Measurements from ENCODE around the gene BOLA3.

The BOLA3 gene

DNA sequence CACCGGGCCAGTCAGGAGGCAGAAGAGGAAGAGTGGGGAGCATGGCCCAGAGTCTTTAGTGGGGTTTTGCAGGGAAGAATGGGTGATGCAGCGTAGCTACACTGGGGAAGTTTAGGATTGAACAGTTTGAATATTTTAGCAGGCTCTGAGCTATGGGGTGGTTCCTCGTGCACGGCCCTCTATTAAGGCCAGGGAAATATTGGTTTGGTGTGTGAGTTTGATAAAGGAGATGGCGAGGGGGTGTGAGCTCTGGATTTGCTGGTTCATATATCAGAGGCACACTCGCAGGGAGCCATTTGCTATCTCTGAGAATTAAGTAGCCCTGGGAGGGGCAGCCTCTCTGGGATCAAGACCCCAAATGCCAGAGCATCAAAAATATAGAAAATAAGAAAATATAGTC lies 50.1 kb downstream of the BOLA3 start:
- in situ Hi-C loops (cut with HindIII; ENCODE audit: low sequenced_read_pairs): no loop called here
- H3K4me3 ChIP-seq (ENCODE audit: low read depth, low read length): no peak overlapping the region
- TF ChIP-seq, protein P1, sequence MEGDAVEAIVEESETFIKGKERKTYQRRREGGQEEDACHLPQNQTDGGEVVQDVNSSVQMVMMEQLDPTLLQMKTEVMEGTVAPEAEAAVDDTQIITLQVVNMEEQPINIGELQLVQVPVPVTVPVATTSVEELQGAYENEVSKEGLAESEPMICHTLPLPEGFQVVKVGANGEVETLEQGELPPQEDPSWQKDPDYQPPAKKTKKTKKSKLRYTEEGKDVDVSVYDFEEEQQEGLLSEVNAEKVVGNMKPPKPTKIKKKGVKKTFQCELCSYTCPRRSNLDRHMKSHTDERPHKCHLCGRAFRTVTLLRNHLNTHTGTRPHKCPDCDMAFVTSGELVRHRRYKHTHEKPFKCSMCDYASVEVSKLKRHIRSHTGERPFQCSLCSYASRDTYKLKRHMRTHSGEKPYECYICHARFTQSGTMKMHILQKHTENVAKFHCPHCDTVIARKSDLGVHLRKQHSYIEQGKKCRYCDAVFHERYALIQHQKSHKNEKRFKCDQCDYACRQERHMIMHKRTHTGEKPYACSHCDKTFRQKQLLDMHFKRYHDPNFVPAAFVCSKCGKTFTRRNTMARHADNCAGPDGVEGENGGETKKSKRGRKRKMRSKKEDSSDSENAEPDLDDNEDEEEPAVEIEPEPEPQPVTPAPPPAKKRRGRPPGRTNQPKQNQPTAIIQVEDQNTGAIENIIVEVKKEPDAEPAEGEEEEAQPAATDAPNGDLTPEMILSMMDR (IDR thresholded peaks at IDR 0.05; ENCODE audit: low read depth, low read length): no peak
- no peak for DNase-seq (ENCODE audit: low read depth, low spot score)

DNA sequence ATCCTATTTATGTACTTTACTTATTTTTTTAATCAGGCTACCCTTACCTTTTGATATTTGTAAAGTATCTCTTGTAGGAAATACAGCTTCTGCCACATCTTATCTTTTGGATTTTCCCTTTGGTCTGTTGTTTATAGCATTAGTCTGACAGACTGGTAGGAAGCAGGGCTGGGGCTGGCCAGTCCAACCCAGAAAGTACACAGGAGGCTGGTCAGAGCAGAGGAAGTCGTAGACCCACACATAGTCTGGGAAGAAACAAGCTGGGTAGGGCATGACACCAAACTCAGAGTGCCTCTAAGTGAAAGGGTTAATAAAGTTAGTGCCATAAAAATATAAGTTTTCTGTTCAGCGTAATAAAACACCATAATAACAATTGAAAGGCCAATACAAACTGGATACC lies 51.7 kb downstream of the BOLA3 start:
- no peak for DNase-seq (ENCODE audit: low read depth, low spot score)
- no peak overlapping the region for H3K4me3 ChIP-seq (ENCODE audit: low read depth, low read length)
- in situ Hi-C loops (cut with HindIII; ENCODE audit: low sequenced_read_pairs): no loop called here
- TF ChIP-seq, protein P1 (IDR thresholded peaks at IDR 0.05; ENCODE audit: low read depth, low read length): no peak

DNA sequence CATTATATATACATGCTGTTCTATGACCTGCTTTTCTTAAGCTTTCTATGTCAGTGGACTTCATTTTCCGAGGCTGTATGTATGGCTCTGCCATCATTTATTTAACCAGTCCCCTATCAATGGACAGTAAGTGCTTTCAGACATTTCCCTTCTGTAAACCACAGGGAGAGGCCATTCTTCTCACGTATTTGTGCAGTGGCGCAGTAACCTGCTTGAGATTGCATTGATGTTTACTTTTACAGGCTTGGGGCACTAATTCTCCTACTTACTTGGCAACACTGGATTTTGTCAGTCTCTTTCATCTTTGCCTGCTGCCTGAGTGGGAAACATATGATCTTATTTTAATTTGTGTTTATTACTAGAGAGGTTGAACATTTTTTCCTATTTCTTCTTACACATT lies 52.1 kb downstream of the BOLA3 start:
- H3K4me3 ChIP-seq (ENCODE audit: low read depth, low read length): no peak overlapping the region
- no peak for DNase-seq (ENCODE audit: low read depth, low spot score)
- in situ Hi-C loops (cut with HindIII; ENCODE audit: low sequenced_read_pairs): no loop called here
- TF ChIP-seq, protein P1 (IDR thresholded peaks at IDR 0.05; ENCODE audit: low read depth, low read length): no peak

DNA sequence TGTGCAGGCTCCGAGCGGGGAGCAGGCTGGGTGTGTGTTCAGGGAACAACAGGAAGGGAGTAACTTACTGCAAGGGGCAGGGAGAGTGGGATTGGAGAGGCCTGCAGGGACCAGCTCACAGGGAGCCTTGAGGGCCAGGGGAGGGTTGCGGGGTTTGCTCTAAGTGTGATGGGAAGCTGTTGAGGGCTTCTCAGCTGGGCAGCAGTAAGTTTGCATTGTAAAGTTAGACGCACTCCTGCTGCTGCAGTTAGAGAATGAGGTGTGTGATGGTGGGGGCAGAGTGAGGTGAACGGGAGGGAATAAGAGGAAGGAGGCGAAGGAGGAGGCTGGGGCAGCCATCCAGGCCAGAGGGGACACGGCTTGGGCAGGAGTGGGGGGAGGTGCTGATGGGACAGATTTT lies 53.4 kb downstream of the BOLA3 start:
- no peak for DNase-seq (ENCODE audit: low read depth, low spot score)
- in situ Hi-C loops (cut with HindIII; ENCODE audit: low sequenced_read_pairs): no loop called here
- H3K4me3 ChIP-seq (ENCODE audit: low read depth, low read length): no peak overlapping the region
- TF ChIP-seq, protein P1 (IDR thresholded peaks at IDR 0.05; ENCODE audit: low read depth, low read length): no peak

DNA sequence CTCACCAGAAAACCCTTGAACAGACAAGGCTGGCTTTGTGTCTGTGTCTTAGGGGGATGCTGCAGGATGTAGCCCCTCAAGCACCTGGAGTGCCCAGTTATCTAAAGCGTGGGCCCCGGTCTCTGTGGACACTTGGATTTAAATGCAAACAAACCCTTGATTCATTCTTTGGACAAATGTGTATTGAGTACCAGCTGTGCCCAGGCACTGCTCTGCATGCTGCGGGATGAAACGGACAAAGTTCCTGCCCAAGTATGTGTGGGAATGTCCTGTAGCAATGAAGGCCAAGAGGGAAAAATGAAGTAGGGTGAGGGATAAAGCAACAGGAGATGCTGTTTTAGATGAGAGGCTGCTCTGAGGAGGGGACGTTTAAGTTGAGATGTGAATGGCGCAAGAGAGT lies 53.9 kb downstream of the BOLA3 start:
- TF ChIP-seq, protein P1 (IDR thresholded peaks at IDR 0.05; ENCODE audit: low read depth, low read length): no peak
- no peak overlapping the region for H3K4me3 ChIP-seq (ENCODE audit: low read depth, low read length)
- no peak for DNase-seq (ENCODE audit: low read depth, low spot score)
- in situ Hi-C loops (cut with HindIII; ENCODE audit: low sequenced_read_pairs): no loop called here

DNA sequence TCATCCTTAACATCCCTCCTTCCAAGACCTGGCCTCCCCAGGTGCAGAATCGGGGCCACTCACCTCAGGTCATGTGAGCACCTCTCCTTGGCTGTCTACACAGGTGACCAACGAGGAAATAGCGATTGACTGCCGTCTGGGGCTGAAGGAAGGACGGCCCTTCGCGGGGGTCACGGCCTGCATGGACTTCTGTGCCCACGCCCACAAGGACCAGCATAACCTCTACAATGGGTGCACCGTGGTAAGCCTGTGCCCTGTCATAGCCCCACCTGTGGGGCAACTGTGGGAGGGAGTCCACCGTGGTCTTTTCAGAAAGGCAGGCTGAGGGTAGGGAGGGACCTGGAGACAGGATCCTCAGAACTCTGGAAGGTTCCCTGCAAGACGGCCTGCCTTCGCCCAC lies 54.3 kb downstream of the BOLA3 start:
- TF ChIP-seq, protein P1 (IDR thresholded peaks at IDR 0.05; ENCODE audit: low read depth, low read length): peak; percentile 1
- no peak overlapping the region for H3K4me3 ChIP-seq (ENCODE audit: low read depth, low read length)
- in situ Hi-C loops (cut with HindIII; ENCODE audit: low sequenced_read_pairs): no loop called here
- DNase-seq (ENCODE audit: low read depth, low spot score): no peak

DNA sequence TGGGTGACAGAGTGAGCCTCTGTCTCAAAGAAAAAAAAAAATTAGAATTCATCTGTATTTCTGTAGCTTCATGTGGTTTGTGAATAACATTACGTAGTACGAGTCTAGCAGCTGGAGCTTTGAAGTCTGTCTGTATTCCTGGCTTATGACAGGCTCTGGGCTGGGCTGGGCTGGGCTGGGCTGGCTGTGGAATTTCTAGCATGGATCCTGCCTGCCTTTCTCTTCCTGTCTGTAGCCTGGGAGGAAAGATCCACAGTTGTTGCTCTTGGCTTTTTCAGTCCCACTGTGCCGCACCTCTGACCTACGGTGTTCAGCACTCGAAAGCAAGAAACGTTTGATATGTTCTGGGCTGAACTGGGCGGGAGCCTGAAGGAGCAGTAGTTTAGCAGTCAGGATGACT lies 55.4 kb downstream of the BOLA3 start:
- peak; percentile 35 for DNase-seq (ENCODE audit: low read depth, low spot score)
- in situ Hi-C loops (cut with HindIII; ENCODE audit: low sequenced_read_pairs): no loop called here
- TF ChIP-seq, protein P1 (IDR thresholded peaks at IDR 0.05; ENCODE audit: low read depth, low read length): no peak
- no peak overlapping the region for H3K4me3 ChIP-seq (ENCODE audit: low read depth, low read length)
